ENCODE data around the gene SH3BP4. TPM values are rescaled to one million over a fixed set of nuclear protein-coding genes. Genes with fewer than 3 reads are reported as not detected.
A peak's percentile ranks its signal among the peaks of the same experiment; 100 is the strongest.

SH3BP4 gene
- total and polyA plus RNA-seq, 2 of the 13 experiments (the other 11 are each of a cell fraction or from before 2014, with no cell fraction given), result 34.6 to 99.1 TPM

GRCh38 chr2:234964631-234965461 lies 13.0 kb downstream of the SH3BP4 start (continued):
- TF ChIP-seq HMGA1 (CRISPR knock-in tag; conservative IDR thresholded peaks at IDR 0.05), result no peak
- no peak for TF ChIP-seq HMG20B (CRISPR knock-in tag; conservative IDR thresholded peaks at IDR 0.05)
- peak; percentile 16; the same call in 1 of the 2 replicates for TF ChIP-seq ARID4A (CRISPR knock-in tag; IDR thresholded peaks at IDR 0.05; ENCODE audit: borderline replicate concordance)
- no peak for TF ChIP-seq MED8 (CRISPR knock-in tag; IDR thresholded peaks at IDR 0.05; ENCODE audit: insufficient replicate concordance)
- no peak for TF ChIP-seq TARDBP (CRISPR knock-in tag; IDR thresholded peaks at IDR 0.05)
- TF ChIP-seq FOXJ3 (CRISPR knock-in tag; IDR thresholded peaks at IDR 0.05; ENCODE audit: borderline replicate concordance), result 0 out of 2 replicates have a peak, but pooled peaks have one; percentile 25
- 0 out of 2 replicates have a peak, but pooled peaks have one; percentile 21 for TF ChIP-seq RXRB (CRISPR knock-in tag; IDR thresholded peaks at IDR 0.05; ENCODE audit: borderline replicate concordance)
- TF ChIP-seq ZGPAT (CRISPR knock-in tag; IDR thresholded peaks at IDR 0.05), result 0 out of 2 replicates have a peak, but pooled peaks have one; percentile 19
- peak; percentile 76; the same call in 1 of the 2 replicates for TF ChIP-seq NR2C2 (CRISPR knock-in tag; IDR thresholded peaks at IDR 0.05; ENCODE audit: borderline replicate concordance)
- TF ChIP-seq ZBTB46 (CRISPR knock-in tag; IDR thresholded peaks at IDR 0.05; ENCODE audit: borderline replicate concordance), result no peak
- TF ChIP-seq PHF21A (CRISPR knock-in tag; IDR thresholded peaks at IDR 0.05), result peak; percentile 67
- no peak for TF ChIP-seq ZNF234 (CRISPR knock-in tag; conservative IDR thresholded peaks at IDR 0.05)
- no peak for TF ChIP-seq ZNF160 (CRISPR knock-in tag; IDR thresholded peaks at IDR 0.05)
- TF ChIP-seq ZNF687 (CRISPR knock-in tag; IDR thresholded peaks at IDR 0.05), result peak; percentile 48
- TF ChIP-seq ZNF564 (CRISPR knock-in tag; IDR thresholded peaks at IDR 0.05), result peak; percentile 87; the same call in 1 of the 2 replicates

Data from HepG2 (cell line).